Tibial artery (tissue), 4 donors: ENCODE data around the gene GPR42.

Experiments used
- DNase-seq, 2 donors: peaks; one replicate each; pipeline ENCODE4 v3.0.0-alpha.2; 2019
- H3K27ac ChIP-seq, 2 donors: fragments of 200-600 bp; sonication (generic) in 1 of 2; 1 replicate in 1 of 2; 2 replicates in 1 of 2; pipeline ENCODE4 v1.5.1; 2018 to 2019; ENCODE audit warnings: mild to moderate bottlenecking in 1 of 2
- H3K27me3 ChIP-seq, 2 donors: fragments of 200-600 bp; sonication (generic) in 1 of 2; one replicate each; pipeline versions ENCODE4 v1.5.1 to v1.6.0; 2016 to 2019
- H3K36me3 ChIP-seq, 3 donors: fragments of 200-600 bp; sonication (generic) in 2 of 3; one replicate each; pipeline ENCODE4 v1.5.1; 2016 to 2019; ENCODE audit warnings: mild to moderate bottlenecking in 2 of 3
- H3K4me1 ChIP-seq, 4 donors: fragments of 200-600 bp; sonication (generic) in 2 of 4; 1 replicate in 3 of 4; 2 replicates in 1 of 4; pipeline ENCODE4 v1.5.1; 2016 to 2019
- H3K4me3 ChIP-seq, 2 donors: fragments of 200-600 bp; sonication (generic) in 1 of 2; 1 replicate in 1 of 2; 2 replicates in 1 of 2; pipeline ENCODE4 v1.5.1; 2018 to 2019; ENCODE audit warnings: mild to moderate bottlenecking in 2 of 2
- H3K9me3 ChIP-seq, 3 donors: fragments of 200-600 bp; sonication (generic) in 1 of 3; one replicate each; pipeline ENCODE4 v1.5.1; 2016 to 2019
- intact Hi-C: fragments of 100-400 bp; cut with DNase I; formaldehyde crosslinking; loops from one replicate; pipeline ENCODE4 v1.15.0; 2023; ENCODE audit warnings: low total_unique reads
- TF ChIP-seq, protein P1 (sequence below), 2 experiments: fragments of 200-600 bp in 1 of 2; fragments of 450-650 bp in 1 of 2; IDR thresholded peaks; one replicate each; pipeline ENCODE4 v1.5.1; 2017 to 2019; ENCODE audit warnings: antibody characterized with exemption in 2 of 2, mild to moderate bottlenecking in 1 of 2, moderate library complexity in 1 of 2

The GPR42 gene

GRCh38 chr19:35329323-35329722 lies 41.5 kb upstream of the GPR42 start:
- H3K27ac ChIP-seq, result no peak overlapping the region
- H3K27me3 ChIP-seq, result peaks cover 0 to 50% of the 10 kb centered on the region in 2 donors
- H3K36me3 ChIP-seq, result no peaks in the 10 kb centered on the region
- intact Hi-C loops, result no loop called here
- TF ChIP-seq, protein P1, sequence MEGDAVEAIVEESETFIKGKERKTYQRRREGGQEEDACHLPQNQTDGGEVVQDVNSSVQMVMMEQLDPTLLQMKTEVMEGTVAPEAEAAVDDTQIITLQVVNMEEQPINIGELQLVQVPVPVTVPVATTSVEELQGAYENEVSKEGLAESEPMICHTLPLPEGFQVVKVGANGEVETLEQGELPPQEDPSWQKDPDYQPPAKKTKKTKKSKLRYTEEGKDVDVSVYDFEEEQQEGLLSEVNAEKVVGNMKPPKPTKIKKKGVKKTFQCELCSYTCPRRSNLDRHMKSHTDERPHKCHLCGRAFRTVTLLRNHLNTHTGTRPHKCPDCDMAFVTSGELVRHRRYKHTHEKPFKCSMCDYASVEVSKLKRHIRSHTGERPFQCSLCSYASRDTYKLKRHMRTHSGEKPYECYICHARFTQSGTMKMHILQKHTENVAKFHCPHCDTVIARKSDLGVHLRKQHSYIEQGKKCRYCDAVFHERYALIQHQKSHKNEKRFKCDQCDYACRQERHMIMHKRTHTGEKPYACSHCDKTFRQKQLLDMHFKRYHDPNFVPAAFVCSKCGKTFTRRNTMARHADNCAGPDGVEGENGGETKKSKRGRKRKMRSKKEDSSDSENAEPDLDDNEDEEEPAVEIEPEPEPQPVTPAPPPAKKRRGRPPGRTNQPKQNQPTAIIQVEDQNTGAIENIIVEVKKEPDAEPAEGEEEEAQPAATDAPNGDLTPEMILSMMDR (IDR thresholded peaks at IDR 0.05), result no peak
- no peaks in the 10 kb centered on the region for H3K9me3 ChIP-seq
- no peaks in the 10 kb centered on the region for H3K4me1 ChIP-seq
- H3K4me3 ChIP-seq, result no peak overlapping the region
- DNase-seq, result no peak

DNA sequence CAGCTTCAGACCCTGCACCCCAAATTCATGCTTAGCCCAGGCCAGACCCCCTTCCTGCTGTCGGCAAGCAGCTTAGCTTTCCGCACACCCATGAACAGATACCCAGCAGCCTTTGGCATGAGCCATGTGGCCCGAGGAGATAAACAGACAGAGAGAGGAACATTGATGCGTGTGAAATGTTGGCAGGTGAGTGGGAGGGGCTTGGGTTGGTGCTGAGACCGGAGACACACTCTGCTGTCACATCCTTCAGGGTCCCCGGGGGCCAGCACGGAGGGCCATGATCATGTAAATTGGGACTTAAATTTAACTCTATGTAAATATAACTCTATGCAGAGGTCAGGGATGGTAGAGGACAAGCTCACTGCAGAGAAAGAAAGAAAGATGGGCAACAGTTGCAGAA lies 40.4 kb upstream of the GPR42 start:
- DNase-seq, result no peak
- H3K36me3 ChIP-seq, result no peaks in the 10 kb centered on the region
- H3K9me3 ChIP-seq, result no peaks in the 10 kb centered on the region
- H3K27ac ChIP-seq, result no peak overlapping the region
- intact Hi-C loops, result no loop called here
- no peak overlapping the region for H3K4me3 ChIP-seq
- no peaks in the 10 kb centered on the region for H3K4me1 ChIP-seq
- TF ChIP-seq, protein P1 (IDR thresholded peaks at IDR 0.05), result no peak
- peaks cover 0 to 50% of the 10 kb centered on the region in 2 donors for H3K27me3 ChIP-seq

- TF ChIP-seq, protein P1 (IDR thresholded peaks at IDR 0.05), result no peak
- H3K36me3 ChIP-seq, result no peaks in the 10 kb centered on the region
- intact Hi-C loops, result no loop called here
These were observed 39.2 kb upstream of the GPR42 start for GRCh38 chr19:35331551-35332214.

DNA sequence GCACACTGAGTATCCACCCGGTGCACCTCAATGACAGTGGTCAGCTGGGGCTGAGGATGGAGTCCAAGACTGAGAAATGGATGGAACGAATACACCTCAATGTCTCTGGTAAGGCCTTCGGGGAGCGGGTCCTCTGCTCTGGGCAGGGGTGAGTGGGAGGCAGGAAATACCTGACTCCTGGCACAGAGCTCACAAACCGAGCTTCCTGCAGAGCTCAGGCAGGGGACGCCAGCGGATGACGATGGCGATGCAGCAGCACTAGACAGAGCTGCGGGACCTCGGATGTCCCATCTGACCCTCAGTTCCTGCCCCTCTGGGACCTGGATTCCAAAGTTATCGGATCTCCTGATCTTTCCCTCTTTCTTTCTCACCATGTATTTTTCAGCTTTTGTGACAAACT lies 38.1 kb upstream of the GPR42 start:
- intact Hi-C loops, result no loop called here
- H3K27me3 ChIP-seq, result peaks cover 0 to 45% of the 10 kb centered on the region in 2 donors
- no peaks in the 10 kb centered on the region for H3K4me1 ChIP-seq
- no peak overlapping the region for H3K4me3 ChIP-seq
- TF ChIP-seq, protein P1 (IDR thresholded peaks at IDR 0.05), result no peak
- H3K36me3 ChIP-seq, result no peaks in the 10 kb centered on the region
- no peaks in the 10 kb centered on the region for H3K9me3 ChIP-seq
- DNase-seq, result no peak
- no peak overlapping the region for H3K27ac ChIP-seq

More at GRCh38 chr19:35331551-35332214, 39.2 kb upstream of the GPR42 start:
- H3K4me3 ChIP-seq, result no peak overlapping the region
- no peak for DNase-seq
- H3K4me1 ChIP-seq, result no peaks in the 10 kb centered on the region
- H3K27ac ChIP-seq, result no peak overlapping the region
- H3K9me3 ChIP-seq, result no peaks in the 10 kb centered on the region
- peaks cover 0 to 49% of the 10 kb centered on the region in 2 donors for H3K27me3 ChIP-seq

GRCh38 chr19:35334144-35334753 lies 36.6 kb upstream of the GPR42 start:
- Histone ChIP-seq H3K4me1 (no peaks in the 10 kb centered on the region), H3K4me3 (no peak overlapping the region), H3K9me3 (no peaks in the 10 kb centered on the region), H3K27me3 (peaks cover 0 to 40% of the 10 kb centered on the region in 2 donors), H3K36me3 (no peaks in the 10 kb centered on the region), H3K27ac (no peak overlapping the region)
- no peak for DNase-seq
- intact Hi-C loops, result no loop called here
- TF ChIP-seq, protein P1 (IDR thresholded peaks at IDR 0.05), result no peak
